Right lobe of liver (tissue), 6 donors: ENCODE data around the gene VRK2. TPM values are rescaled to one million over a fixed set of nuclear protein-coding genes. Genes with fewer than 3 reads are reported as not detected.
"Not testable (repeated sequence)": the region's sequence is repeated elsewhere in the genome, so short reads cannot be mapped to it uniquely, and the experiment has no call there.

Experiments
- ATAC-seq, 4 donors: fragments of 200-7000 bp; cut with Tn5 transposase; one replicate each; pipeline ENCODE4 v1.9.1; 2020; ENCODE audit warnings: mild to moderate bottlenecking in 4 of 4, moderate library complexity in 4 of 4
- DNase-seq, 3 donors: peaks; one replicate each; pipeline ENCODE4 v3.0.0-alpha.2; 2020
- H3K27ac ChIP-seq, 3 donors: fragments of 200-600 bp; one replicate each; pipeline ENCODE4 v1.8.0; 2022
- H3K27me3 ChIP-seq, 2 donors: fragments of 200-600 bp; one replicate each; pipeline ENCODE4 v1.8.0; 2022
- H3K36me3 ChIP-seq, 4 donors: fragments of 200-600 bp; sonication (generic) in 1 of 4; one replicate each; pipeline versions ENCODE4 v1.5.1 to v1.8.0; 2017 to 2022; ENCODE audit warnings: control low read depth in 1 of 4
- H3K4me1 ChIP-seq, 4 donors: fragments of 200-600 bp; sonication (generic) in 1 of 4; one replicate each; pipeline versions ENCODE4 v1.5.1 to v1.8.0; 2017 to 2022; ENCODE audit warnings: control low read depth in 1 of 4
- H3K4me3 ChIP-seq, 3 donors: fragments of 200-600 bp; one replicate each; pipeline ENCODE4 v1.8.0; 2022
- H3K9me3 ChIP-seq, 4 donors: fragments of 200-600 bp; sonication (generic) in 1 of 4; one replicate each; pipeline versions ENCODE4 v1.5.1 to v1.8.0; 2017 to 2022; ENCODE audit warnings: control low read depth in 1 of 4
- POLR2A ChIP-seq: fragments of 450-650 bp; IDR thresholded peaks from one replicate; pipeline ENCODE4 v1.6.1; 2017; ENCODE audit warnings: antibody characterized with exemption, mild to moderate bottlenecking
- WGBS: methylation state at CpG from one replicate; pipeline ENCODE4 v1.1.6; 2018; ENCODE audit warnings: low coverage, low lambda C conversion rate; ENCODE audit not compliant: insufficient coverage; ENCODE audit errors: missing lambda C conversion rate; 5-methylcytosine and 5-hydroxymethylcytosine counted together
- intact Hi-C, 2 donors: fragments of 100-400 bp; cut with DNase I; formaldehyde crosslinking; loops; one replicate each; pipeline versions ENCODE4 v1.11.2 to v1.14.1; 2022
- total RNA-seq, 6 experiments: library from RNA; depleted of rRNA in 2 of 6; stranded (reverse); fragments of >200 nt in 2 of 6; fragmentation: NEBNext Ultra II Directional in 3 of 6; extraction: Animal tissue kit (Norgen Biotek cat#: 25700) in 3 of 6; gene quantifications; one replicate each; pipeline versions ENCODE4 v1.1.0 to v1.2.4, GENCODE V29; 2016 to 2023
- TF ChIP-seq, protein P1 (sequence below), 4 donors: fragments of 200-600 bp in 3 of 4; fragments of 450-650 bp in 1 of 4; IDR thresholded peaks; one replicate each; pipeline versions ENCODE4 v1.5.1 to v1.8.0; 2016 to 2022; ENCODE audit warnings: antibody characterized with exemption in 4 of 4, mild to moderate bottlenecking in 2 of 4
- donor health status: DM: no; HTN: yes; CAD: no.
- donor health status: DM: no; HTN: no; CAD: no.
- donor health status: DM: no; HTN: no; CAD: no.
- donor health status: DM: no; HTN: yes; CAD: no.
- donor health status: DM: no; HTN: yes; CAD: no.

VRK2 gene
- total RNA-seq, 6 experiments from 2014 or later, result 7.7 to 13.0 (median 10.2) TPM

DNA sequence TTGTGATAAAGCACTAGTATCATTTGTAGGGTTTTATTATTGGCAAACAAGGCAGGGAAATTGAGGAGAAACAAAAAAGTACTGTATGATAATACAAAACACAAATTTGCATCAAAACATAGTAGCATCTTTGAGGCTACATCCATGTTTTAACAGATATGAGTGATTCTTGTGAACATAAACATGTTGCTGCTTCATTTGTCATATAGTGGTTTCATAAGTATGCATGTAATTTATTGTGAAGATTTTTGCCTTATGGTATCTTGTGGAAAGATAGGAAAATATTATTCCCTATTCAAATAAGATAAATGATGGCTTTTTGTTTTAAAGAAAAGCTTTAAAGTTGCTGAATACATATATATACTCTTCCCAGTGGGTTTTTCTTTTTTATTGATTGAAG, 60.3 kb downstream of the VRK2 start:
- Histone ChIP-seq H3K4me1 (no peaks in the 10 kb centered on the region), H3K4me3 (no peak overlapping the region), H3K27ac (no peak overlapping the region), H3K27me3 (no peaks in the 10 kb centered on the region), H3K36me3 (no peaks in the 10 kb centered on the region), H3K9me3 (no peaks in the 10 kb centered on the region)
- no peak for DNase-seq
- ATAC-seq, result no peak
- intact Hi-C loops, result no loop called here
- TF ChIP-seq, protein P1, sequence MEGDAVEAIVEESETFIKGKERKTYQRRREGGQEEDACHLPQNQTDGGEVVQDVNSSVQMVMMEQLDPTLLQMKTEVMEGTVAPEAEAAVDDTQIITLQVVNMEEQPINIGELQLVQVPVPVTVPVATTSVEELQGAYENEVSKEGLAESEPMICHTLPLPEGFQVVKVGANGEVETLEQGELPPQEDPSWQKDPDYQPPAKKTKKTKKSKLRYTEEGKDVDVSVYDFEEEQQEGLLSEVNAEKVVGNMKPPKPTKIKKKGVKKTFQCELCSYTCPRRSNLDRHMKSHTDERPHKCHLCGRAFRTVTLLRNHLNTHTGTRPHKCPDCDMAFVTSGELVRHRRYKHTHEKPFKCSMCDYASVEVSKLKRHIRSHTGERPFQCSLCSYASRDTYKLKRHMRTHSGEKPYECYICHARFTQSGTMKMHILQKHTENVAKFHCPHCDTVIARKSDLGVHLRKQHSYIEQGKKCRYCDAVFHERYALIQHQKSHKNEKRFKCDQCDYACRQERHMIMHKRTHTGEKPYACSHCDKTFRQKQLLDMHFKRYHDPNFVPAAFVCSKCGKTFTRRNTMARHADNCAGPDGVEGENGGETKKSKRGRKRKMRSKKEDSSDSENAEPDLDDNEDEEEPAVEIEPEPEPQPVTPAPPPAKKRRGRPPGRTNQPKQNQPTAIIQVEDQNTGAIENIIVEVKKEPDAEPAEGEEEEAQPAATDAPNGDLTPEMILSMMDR (IDR thresholded peaks at IDR 0.05), result no peak
- TF ChIP-seq POLR2A, result no peak

DNA sequence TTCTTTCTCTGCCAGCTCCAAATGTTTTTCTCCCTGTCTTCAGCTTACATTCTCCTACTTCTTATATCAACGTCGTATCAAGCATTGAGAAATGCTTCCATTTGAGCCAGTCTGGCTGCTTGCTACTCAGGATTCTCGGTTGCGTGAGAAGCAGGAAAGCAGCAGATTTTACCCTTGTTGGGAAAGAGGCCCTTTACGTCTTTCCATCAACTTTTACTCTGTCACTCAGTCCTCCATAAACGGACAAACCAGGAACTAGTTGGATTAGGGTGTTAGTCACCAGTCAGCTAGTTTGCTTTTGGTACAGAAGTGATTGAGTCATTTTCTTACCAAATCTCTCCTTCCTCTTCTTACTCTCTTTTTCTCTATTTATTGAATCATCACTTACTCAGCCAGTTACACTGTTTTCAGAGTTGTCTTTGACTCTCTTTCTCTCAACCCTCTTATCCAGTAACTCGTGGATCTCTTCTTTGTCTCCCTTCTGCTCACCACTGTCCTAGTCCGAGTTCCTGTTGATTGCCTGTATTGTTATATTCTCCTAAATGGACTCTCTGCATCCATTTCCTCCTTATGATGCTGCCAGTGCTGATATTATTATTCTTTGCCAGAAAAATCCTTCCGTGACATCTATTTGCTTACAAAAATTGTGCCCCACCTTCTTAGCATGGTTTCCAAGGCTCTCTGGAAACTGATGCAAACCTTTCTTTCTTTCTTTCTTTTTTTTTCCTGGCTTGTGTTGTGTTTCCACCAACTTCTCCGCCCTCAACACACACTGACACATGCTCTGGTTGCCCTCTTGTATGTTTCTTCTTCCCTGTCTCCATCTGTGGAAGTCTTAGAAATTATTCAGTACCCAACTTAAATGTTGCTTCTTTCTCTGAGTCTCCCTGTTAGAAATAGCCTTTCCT, 61.5 kb downstream of the VRK2 start:
- Histone ChIP-seq H3K27me3 (no peaks in the 10 kb centered on the region), H3K4me1 (no peaks in the 10 kb centered on the region), H3K36me3 (no peaks in the 10 kb centered on the region), H3K4me3 (no peak overlapping the region), H3K27ac (no peak overlapping the region), H3K9me3 (no peaks in the 10 kb centered on the region)
- TF ChIP-seq, protein P1 (IDR thresholded peaks at IDR 0.05), result no peak
- no peak for TF ChIP-seq POLR2A
- DNase-seq, result no peak
- ATAC-seq, result peak; percentile 34 to 77 (median 44)
- intact Hi-C loops, result no loop called here
- 77% methylated on average over 9 of the region's 10 CpGs for WGBS

DNA sequence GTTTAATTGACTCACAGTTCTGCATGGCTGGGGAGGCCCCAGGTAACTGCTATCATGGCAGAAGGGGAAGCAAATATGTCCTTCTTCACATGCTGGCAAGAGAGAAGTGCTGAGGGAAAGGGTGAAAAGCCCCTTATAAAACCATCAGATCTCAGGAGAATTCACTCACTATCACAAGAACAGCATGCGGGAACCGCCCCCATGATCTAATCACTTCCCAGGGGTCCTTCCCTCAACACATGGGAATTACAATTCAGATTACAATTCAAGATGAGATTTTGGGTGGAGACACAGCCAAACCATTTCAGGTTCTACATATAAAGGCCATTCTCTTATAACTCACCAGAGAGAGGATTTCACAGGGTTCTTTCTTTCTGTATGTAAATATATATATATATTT, 62.9 kb downstream of the VRK2 start:
- H3K36me3 ChIP-seq, result no peaks in the 10 kb centered on the region
- DNase-seq (no peak), ATAC-seq (no peak)
- H3K27ac ChIP-seq, result no peak overlapping the region
- no peaks in the 10 kb centered on the region for H3K9me3 ChIP-seq
- H3K4me3 ChIP-seq, result no peak overlapping the region
- H3K27me3 ChIP-seq, result no peaks in the 10 kb centered on the region
- intact Hi-C loops, result no loop called here
- TF ChIP-seq, protein P1 (IDR thresholded peaks at IDR 0.05), result no peak
- TF ChIP-seq POLR2A, result no peak
- WGBS, result 100% methylated on average over 2 of the region's 2 CpGs
- no peaks in the 10 kb centered on the region for H3K4me1 ChIP-seq

DNA sequence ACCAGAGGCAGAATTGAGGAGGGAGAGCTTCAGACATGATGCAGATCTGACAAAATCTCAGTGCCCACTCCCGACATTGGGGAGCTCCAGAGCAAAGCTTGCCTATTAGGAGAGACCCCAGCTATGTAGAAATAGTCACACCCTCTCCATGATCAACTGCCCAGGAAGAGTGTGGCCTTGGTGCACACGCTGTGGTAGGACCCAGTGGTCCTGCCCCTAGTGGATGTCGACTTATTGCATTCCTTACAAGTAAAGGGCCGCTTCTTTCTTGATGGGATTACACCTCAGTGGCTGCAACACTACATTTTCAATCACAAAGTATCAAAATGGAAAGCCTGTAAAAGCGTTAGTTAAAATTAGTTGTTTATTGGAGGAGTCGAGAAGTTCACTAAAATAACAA, 64.2 kb downstream of the VRK2 start:
- Histone ChIP-seq H3K36me3 (no peaks in the 10 kb centered on the region), H3K4me3 (no peak overlapping the region), H3K9me3 (no peaks in the 10 kb centered on the region), H3K27me3 (no peaks in the 10 kb centered on the region), H3K4me1 (no peaks in the 10 kb centered on the region), H3K27ac (no peak overlapping the region)
- 100% methylated on average over 3 of the region's 6 CpGs for WGBS
- ATAC-seq (no peak), DNase-seq (no peak)
- no peak for TF ChIP-seq POLR2A
- TF ChIP-seq, protein P1 (IDR thresholded peaks at IDR 0.05), result no peak
- intact Hi-C loops, result no loop called here

DNA sequence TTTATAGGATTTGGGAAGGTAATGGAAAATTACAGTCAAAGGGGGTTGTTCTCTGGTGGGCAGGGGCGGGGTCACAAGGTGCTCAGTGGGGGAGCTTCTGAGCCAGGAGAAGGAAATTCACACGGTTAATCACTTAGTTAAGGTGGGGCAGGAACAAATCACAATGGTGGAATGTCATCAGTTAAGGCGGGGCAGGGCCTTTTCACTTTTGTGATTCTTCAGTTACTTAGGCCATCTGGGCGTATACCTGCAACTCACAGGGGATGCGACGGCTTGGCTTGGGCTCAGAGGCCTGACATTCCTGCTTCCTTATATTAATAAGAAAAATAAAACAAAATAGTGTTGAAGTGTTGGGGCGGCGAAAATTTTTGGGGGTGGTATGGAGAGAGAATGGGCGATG, 67.0 kb downstream of the VRK2 start:
- H3K27me3 ChIP-seq, H3K4me3 ChIP-seq, intact Hi-C loops, H3K36me3 ChIP-seq, ATAC-seq, H3K9me3 ChIP-seq, H3K27ac ChIP-seq, DNase-seq, H3K4me1 ChIP-seq: not testable (repeated sequence)
- 96% methylated on average over 9 of the region's 9 CpGs for WGBS
